GM21619 (cell line): Measurements from ENCODE around the gene DNAAF5.

Source experiments
- ATAC-seq: cut with Tn5 transposase; IDR thresholded peaks from one replicate; pipeline ENCODE4 v1.9.1; 2021; ENCODE audit not compliant: unreplicated experiment

The DNAAF5 gene

DNA sequence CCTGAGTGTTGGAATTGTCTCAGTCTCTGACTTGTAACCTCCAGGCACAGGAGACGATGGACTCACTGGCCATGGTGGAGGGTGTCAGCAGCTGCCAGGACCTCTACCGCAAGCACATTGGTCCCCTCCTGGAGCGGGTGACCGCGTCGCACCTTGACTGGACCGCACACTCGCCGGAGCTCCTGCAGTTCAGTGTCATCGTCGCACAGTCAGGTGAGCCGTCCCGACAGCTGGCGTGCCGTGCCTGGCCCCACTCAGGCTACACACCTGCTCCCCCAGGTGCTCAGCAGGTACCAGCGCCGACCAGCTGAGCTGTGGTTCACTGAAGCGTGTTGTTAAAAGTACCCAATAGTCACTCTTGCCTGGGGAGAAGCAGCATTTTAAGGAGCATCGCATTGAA lies 37.3 kb downstream of the DNAAF5 start:
- ATAC-seq, result no peak

DNA sequence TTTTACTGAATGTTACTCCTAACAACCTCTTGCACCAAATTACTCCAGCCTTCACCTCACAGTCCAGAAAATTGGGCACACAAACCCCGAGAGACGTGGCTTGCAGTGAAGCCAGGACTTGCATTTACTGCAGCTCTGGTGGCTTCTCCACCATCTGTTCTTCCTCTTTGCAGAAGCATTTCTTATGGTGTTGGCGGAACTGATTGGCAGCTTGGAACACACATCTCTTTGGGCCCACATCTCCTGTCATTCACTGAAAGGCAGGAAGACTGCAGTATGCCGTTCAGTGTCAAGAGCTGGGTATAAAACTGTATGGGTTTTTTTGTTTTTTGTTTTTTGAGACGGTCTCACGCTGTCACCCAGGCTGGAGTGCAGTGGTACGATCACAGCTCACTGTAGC lies 38.9 kb downstream of the DNAAF5 start:
- no peak for ATAC-seq

DNA sequence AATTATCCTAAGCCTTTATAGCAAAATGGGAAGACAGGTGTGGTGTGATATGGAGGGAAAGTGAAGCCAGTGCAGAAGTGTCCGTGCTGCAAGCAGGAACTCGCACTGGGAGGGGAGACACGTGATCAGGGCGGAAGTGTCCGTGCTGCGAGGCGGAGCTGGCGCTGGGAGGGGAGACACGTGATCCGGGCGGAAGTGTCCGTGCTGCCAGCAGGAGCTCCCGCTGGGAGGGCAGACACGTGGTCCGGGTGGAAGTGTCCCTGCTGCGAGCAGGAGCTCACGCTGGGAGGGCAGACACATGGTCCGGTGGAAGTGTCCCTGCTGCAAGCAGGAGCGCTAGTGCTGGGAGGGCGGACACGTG lies 41.1 kb downstream of the DNAAF5 start:
- no peak for ATAC-seq

DNA sequence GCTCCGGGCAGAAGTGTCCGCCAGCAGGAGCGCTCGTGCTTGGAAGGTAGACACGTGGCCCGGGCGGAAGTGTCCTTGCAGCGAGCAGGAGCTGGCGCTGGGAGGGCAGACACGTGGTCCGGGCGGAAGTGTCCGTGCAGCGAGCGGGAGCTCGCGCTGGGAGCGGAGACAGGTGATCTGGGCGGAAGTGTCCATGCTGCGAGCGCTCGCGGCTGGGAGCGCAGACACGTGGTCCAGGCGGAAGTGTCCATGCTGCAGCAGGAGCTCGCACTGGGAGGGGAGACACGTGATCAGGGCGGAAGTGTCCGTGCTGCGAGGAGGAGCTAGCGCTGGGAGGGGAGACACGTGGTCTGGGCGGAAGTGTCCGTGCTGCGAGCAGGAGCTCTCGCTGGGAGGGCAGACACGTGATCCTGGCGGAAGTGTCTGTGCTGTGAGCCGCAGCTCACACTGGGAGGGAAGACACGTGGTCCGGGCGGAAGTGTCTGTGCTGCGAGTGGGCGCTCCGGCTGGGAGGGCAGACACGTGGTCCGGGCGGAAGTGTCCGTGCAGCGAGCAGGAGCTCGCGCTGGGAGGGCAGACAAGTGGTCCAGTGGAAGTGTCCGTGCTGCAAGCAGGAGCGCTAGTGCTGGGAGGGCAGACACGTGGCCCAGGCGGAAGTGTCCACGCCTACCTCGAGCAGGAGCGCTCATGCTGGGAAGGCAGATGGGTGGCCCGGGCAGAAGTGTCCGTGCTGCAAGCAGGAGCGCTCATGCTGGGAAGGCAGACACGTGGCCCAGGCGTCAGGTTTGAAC lies 41.6 kb downstream of the DNAAF5 start:
- ATAC-seq, result no peak

DNA sequence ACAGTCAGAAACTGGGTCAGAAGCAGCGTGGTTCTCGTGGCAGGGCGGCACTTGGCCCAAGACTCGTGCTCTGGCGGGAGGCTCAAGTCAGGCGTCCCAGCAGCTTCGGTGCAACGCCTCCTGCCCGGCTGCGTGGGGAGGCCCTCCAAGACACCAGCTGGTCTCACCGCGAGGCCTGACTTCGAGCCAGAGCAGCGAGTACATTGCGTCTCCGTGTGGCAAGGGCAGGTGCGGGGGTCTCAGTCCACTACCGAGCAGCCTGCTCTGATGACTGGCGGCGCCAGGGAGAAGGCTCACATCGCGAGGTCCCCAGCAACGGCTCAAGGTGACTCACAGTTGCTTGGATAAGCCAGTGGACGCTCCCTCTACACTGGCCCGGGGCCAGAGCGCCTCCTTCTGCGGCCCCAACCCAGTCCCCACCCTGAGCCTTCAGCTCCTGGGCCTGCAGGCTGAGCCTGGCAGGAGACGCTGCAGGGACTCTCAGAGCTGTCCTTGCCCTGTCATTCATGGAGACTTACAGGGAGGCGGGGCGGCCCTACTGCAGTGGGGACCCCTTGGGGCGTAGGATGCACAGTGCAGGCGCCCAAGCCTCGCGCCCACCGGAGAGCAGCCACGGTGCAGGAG lies 42.5 kb downstream of the DNAAF5 start:
- no peak for ATAC-seq

DNA sequence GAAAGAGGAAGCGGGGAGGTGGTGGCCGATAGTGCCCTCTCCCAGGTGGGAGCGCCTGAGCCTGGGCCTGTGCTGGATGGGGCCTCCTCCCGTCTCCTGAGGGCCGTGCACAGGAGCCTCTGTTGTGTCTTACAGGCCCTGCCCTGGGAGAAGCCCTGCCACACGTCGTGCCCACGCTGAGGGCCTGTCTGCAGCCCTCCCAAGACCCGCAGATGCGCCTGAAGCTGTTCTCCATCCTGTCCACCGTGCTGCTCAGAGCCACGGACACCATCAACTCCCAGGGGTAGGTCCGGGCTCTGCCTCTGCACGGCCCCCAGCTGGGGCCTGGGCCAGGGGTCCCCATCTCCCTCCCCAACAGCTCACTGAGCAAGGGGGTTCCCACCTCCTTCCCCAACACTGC lies 43.8 kb downstream of the DNAAF5 start:
- ATAC-seq, result no peak

DNA sequence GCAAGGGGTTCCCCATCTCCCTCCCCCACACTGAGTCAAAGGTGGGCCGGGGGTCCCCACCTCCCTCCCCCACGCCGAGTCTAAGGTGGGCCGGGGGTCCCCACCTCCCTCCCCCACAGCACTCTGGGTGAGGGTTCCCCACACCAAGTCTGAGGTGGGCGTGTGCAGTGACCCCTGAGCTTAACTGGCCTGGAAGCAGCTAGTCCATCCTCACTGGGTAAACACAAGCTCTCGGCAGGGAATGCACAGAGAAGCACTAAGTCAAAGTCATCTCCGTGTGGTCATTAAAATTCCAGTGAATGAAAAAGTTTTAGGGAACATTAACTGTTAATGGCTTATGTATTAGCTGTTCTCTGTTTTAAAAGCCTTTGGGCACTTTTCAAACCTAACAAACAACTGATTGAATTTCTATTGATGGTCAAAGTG lies 44.3 kb downstream of the DNAAF5 start:
- ATAC-seq, result no peak

DNA sequence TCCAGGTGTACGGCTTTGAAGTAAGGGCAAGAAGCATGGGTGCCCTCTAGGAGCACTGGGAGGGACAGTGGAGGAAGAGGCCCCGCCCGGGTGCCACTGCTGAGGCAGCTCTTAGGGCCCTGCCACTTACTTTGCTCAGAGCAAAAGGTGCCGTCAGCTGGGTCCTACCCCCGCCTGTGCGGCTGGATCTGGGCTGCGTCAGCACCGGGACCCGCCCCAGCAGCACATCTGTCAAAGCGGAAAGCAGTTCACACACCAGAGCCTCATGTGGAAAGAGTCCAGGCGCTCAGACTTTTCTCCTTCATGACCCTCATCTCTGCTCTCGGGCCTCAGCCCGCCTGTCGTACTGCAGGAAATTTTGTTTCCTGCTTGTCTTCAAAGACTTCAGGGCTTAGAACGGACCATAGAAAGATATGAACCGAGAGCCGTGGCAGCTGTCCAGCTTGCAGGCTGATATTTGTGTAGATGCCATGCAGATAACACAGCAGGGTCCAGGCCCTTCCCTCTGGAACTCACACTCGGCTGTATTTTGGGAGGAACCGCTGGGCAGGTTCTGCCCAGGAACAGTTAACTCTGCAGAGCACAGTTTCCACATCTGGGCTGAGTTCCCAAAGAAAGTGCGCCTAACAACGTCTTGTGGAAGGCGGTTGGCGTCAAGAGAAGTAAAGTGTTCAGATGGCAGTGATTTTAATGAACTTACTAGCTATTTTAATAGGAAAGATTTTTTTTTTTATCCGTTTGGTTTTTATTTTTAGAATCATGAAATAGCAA lies 44.9 kb downstream of the DNAAF5 start:
- no peak for ATAC-seq

DNA sequence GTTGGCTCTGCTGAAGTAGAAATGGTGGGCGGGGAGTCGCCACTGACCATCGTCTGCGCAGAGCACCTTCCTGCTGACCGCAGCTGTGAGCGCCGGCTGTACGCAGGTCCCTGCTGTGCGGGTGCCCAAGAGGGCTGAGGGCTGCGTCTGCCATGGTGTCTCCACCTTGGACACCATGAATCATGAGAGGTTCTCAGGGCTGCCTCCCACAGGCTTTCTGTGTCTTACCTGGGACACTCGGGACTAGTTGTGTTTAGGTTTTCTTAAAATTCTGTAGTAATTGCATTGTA lies 45.5 kb downstream of the DNAAF5 start:
- no peak for ATAC-seq

DNA sequence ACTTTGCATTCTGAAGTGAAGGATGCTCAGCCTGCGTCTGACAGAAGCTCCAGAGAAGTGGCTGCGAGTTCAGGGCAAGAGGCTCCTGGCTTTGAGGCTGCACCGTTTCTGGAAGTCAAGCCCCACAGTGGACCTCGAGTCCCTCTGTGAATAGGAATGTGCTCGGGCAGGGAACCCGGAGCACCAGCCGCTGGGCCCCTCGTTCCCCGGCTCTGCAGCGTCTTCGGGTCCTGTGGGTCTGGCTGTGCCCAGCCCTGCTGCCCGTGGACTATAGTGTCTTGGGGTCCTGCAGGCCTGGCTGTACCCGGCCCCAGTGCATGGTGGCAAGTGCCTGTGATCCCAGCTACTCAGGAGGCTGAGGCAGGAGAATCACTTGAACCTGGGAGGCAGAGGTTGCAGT lies 45.9 kb downstream of the DNAAF5 start:
- ATAC-seq, result no peak

DNA sequence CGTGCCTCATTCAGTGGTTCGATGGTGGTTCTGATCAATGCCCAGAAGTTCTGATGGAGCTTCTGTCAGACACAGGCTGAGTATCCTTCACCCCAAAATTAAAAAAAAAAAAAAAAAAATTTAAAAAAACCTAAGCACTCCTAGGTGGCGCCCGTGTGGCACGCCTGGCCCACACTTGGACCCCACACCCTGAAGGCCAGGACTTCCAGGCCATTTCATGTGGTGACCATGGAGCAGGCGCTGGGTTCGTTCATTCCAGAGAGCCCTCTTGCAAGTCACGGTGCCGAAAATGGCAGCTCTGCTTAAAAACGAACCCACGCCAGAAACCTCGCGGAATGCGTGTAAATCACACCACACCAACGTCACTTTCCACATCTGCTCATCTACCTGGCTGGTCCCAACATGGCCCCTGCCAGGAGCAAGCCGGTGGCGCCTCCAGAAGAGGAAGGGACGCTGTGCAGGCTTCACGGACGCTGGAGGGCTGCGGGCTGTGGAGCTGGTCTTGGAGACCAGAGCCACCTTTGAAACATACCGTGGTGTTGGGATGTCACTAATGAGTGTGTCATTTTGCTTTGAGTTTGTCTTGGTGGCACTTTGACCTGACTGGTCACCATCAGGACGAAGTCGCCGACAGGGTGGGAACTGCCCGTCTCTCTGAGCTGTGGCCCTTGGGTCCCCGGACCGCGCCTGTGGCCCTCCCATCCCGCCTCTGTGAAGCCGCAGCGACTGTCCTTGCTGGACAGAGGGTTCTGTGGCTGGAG lies 46.5 kb downstream of the DNAAF5 start:
- ATAC-seq, result no peak

DNA sequence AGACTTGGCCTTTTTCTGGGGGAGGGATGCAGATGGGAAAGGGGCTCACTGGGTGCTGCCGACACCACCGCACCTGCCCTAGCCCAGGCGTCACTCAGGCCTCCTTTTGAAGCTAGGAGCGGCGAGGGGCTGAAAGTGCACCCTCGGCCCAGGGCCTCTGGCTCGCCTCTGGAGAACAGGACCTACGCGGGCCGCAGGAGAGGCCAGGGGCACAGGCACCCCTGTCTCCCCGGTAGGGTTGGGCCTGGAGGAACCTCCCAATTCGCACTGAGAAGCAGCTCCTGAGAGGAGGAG lies 47.1 kb downstream of the DNAAF5 start:
- no peak for ATAC-seq

DNA sequence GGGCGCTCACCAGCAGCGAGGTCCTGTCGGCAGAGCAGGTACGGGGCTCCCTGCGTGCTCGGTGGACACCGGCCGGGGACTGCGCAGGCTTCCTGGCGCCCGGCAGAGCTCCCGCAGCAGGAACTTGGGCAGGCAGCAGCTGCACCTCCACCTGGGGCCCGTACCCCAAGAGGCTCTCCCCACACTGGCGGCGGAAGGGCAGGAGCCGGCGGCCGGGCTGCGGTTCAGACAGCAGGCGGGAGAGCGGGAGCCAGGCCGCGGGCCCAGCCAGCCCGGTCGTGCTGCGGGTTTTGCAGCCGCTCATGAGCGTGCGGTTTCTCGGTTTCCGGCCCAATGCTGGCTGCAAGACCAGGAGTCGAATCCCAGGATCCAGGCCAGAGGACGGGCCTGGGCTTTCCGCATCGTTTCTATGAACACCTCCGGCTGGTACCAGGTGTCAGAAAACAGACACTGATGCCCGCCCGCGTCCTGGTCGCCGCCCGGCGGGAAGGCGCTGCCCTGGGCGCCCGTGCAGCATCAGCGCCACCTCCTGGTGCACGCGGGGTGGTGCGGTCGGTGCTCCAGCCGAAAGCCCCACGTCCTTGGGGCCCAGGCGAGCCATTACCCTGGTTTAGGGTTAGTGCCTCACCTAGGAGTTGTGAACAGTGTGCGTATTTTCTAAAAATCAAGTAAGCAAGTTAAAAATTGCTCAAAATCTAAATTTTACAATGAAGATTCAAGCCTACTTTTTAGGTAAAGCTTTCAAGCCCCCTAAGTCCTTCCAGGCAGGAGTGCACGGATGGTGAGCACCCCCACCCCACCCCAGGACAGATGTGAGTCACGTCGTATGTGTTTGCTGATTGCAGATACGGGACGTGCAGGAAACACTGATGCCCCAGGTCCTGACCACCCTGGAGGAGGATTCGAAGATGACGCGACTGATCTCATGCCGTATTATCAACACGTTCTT lies 47.9 kb downstream of the DNAAF5 start:
- no peak for ATAC-seq

DNA sequence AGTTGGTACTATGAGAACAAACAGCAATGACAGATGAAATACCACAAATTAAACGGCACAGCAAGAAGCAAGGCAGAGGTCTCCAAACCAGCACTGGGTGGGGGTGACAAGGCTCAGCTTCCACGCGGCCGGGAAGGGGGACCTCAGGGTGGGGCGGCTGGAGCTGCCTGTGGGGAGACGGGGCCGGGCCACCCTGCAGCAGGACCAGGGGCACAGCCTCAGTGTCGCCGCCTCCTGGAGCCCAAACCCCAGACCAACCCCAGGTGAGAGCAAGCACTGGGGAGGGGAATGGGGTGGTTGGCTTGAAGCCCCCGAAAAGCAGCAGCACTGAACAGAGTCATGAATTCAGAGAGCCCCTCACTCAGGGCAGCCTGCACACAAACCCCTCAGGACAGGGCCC lies 49.9 kb downstream of the DNAAF5 start:
- ATAC-seq, result no peak

DNA sequence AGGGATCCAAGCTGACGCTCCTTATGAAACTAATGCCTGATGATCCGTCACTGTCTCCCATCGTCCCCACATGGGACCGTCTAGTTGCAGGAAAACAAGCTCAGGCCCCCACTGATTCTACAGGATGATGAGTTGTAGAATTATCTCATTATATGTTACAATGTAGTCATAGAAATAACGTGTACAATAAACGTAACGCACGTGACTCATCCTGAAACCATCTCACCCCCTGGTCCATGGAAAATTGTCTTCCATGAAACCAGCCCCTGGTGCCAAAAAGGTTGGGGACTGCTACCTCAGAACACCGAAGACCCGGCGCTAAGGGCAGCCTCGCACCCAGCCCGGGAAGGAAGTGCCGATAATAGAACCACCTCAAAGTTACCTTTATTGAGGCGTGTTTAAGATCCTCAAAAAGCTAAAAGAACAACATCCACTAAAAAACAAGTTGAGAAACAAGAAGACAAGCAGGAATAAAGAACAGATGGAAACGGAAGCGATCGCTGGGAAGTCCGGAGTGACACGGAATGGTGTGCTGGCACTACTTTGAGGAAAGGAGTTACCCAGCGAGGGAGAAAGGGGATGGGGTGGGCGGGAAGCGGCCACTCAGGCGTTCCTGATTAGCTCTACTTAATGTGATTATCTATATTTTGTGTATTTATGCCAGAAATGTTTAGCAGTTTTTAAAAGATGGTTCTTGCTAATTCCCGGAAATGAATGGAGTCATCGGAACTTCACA lies 50.7 kb downstream of the DNAAF5 start:
- no peak for ATAC-seq

DNA sequence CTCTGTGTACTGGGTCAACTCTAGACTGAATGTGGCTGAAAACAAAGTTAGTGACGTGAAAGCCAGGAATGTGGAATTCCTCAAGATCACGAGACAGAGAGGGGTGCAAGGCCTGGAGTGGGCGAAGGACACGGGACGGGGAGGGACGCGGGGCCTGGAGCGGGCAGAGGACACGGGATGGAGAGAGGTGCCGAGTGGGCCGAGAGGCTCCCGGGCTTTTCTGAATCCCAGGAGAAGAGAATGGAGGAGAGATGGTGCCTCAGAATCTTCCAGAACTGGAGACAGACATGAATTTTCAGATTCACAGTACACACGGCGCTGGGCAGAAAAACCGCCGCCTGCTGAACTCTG lies 51.2 kb downstream of the DNAAF5 start:
- no peak for ATAC-seq

DNA sequence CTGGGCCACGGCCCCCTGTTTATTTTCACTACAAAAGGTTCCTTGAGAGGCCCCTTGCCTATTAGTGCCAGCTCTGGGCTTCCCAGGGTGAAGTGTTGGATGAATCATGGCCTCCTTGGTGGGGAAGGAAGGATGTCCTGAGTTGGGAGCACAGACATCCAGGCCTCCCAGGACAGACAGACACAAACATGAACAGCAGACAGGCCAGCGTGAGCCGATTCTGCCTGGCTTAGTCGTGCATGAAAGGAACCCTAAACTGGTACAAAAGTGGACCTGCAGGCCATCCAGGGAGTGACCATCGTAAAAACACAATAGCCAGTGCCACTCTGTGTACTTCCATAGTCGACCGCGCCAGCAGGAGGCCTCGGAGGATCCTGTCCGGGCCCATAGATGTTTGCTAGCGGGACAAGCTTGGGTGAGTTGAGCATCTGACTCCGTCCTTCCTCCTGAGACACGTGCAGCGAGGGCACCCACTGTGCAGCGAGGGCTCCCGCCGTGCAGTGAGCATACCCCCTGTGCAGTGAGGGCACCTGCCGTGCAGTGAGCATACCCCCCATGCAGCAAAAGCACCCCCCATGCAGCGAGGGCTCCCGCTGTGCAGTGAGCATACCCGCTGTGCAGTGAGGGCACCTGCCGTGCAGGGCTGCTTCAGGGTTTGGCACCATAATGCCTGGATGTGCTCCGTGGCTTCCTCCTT lies 51.9 kb downstream of the DNAAF5 start:
- ATAC-seq, result no peak

DNA sequence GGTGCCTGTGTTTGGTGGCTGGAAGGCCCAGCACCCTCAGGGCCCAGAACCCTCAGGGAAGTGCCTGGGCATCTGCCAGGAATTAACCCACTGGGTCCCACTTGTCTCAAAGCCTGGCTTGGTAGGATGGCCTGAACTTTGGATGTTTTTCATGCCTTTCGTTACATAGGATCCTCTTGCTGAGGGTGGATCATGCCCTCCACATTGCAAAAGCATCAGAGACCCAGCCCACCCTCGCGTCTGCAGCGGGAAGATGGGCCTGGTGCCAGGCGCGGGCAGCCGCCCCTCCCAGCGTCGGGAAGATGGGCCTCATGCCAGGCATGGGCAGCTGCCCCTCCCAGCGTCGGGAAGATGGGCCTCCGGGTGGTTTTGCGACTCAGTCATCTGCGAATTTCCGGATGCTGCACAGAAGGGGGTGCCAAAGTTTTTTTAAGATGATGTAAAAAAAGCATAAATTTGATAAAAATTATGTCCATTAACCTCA lies 52.5 kb downstream of the DNAAF5 start:
- no peak for ATAC-seq

DNA sequence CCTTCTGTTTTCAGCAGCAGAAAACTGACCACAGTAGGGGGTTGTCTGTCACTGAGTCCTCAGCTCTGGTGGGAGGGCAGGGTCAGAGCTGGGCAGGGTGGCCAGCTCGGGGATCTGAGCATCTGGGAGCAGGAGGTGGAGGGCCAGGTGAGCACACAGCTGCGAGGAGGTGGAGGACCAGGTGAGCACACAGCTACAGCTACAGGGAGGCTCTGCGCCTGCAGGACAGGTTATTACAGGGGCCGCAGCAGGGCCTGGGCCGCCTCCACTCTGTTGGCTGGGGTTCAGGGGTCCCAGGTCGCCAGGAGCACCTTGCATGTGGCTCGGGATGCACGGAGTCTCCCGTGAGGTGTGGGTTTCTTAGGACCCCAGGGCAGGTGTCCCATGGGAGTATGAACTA lies 53.0 kb downstream of the DNAAF5 start:
- ATAC-seq, result no peak
